HepG2 (cell line): ENCODE data around the gene RDH12. TPM values are rescaled to one million over a fixed set of nuclear protein-coding genes. Genes with fewer than 3 reads are reported as not detected.

Experiments
- ATAD3A ChIP-seq: sonication (generic); formaldehyde crosslinking; IDR thresholded peaks from 2 replicates; pipeline ENCODE4 v1.4.0; 2020; ENCODE audit warnings: missing genetic modification reagents
- ATF7-NPFF ChIP-seq: sonication (generic); formaldehyde crosslinking; IDR thresholded peaks from 2 replicates; pipeline ENCODE4 v1.8.1; 2023; ENCODE audit warnings: mild to moderate bottlenecking, low read depth, missing genetic modification reagents, moderate library complexity
- BHLHE40 ChIP-seq: IDR thresholded peaks from 2 replicates; pipeline ENCODE4 v1.6.1; 2011; ENCODE audit warnings: low read length, improper control_type of control experiment
- CBX5 ChIP-seq: sonication (generic); formaldehyde crosslinking; IDR thresholded peaks from 2 replicates; pipeline ENCODE4 v1.4.0; 2020; ENCODE audit warnings: missing genetic modification reagents, borderline replicate concordance
- CEBPG ChIP-seq: IDR thresholded peaks from 2 replicates; pipeline ENCODE4 v1.6.1; 2016
- GABPB1 ChIP-seq: IDR thresholded peaks from 2 replicates; pipeline ENCODE4 v1.6.1; 2016; ENCODE audit warnings: mild to moderate bottlenecking, missing genetic modification reagents, moderate library complexity, missing compliant biosample characterization
- ISX ChIP-seq: sonication (generic); formaldehyde crosslinking; conservative IDR thresholded peaks from 2 replicates; pipeline ENCODE4 v1.5.0; 2020; ENCODE audit warnings: missing genetic modification reagents
- KDM4B ChIP-seq: sonication (generic); formaldehyde crosslinking; IDR thresholded peaks from 2 replicates; pipeline ENCODE4 v1.4.0; 2020; ENCODE audit warnings: missing genetic modification reagents
- MYC ChIP-seq: sonication (generic); formaldehyde crosslinking; IDR thresholded peaks from 2 replicates; pipeline ENCODE4 v1.9.0; 2021; ENCODE audit warnings: missing genetic modification reagents, borderline replicate concordance
- MYNN ChIP-seq: sonication (generic); formaldehyde crosslinking; IDR thresholded peaks from 2 replicates; pipeline ENCODE4 v1.4.0; 2020; ENCODE audit warnings: mild to moderate bottlenecking, low read depth, missing genetic modification reagents
- NR2F2 ChIP-seq: IDR thresholded peaks from 2 replicates; pipeline ENCODE4 v1.6.1; 2012; ENCODE audit warnings: low read depth, inconsistent platforms, borderline replicate concordance
- REXO4 ChIP-seq: sonication (generic); formaldehyde crosslinking; IDR thresholded peaks from 2 replicates; pipeline ENCODE4 v1.8.0; 2022; ENCODE audit warnings: missing genetic modification reagents, mild to moderate bottlenecking, borderline replicate concordance
- SMAD9 ChIP-seq: sonication (generic); formaldehyde crosslinking; IDR thresholded peaks from 2 replicates; pipeline ENCODE4 v1.5.1; 2020; ENCODE audit warnings: mild to moderate bottlenecking, missing genetic modification reagents
- SMYD3 ChIP-seq: sonication (generic); formaldehyde crosslinking; IDR thresholded peaks from 2 replicates; pipeline ENCODE4 v1.8.1; 2023; ENCODE audit warnings: mild to moderate bottlenecking, missing genetic modification reagents
- TERF1 ChIP-seq: sonication (generic); formaldehyde crosslinking; IDR thresholded peaks from 2 replicates; pipeline ENCODE4 v1.8.0; 2022; ENCODE audit warnings: mild to moderate bottlenecking, missing genetic modification reagents, moderate library complexity
- TIGD3 ChIP-seq: sonication (generic); formaldehyde crosslinking; IDR thresholded peaks from 2 replicates; pipeline ENCODE4 v1.5.1; 2020; ENCODE audit warnings: mild to moderate bottlenecking, missing genetic modification reagents, borderline replicate concordance
- ZBTB8A ChIP-seq: sonication (generic); formaldehyde crosslinking; IDR thresholded peaks from 2 replicates; pipeline ENCODE4 v1.4.0; 2020; ENCODE audit warnings: mild to moderate bottlenecking, low read depth, missing genetic modification reagents, borderline replicate concordance
- ZNF20 ChIP-seq: sonication (generic); formaldehyde crosslinking; IDR thresholded peaks from 2 replicates; pipeline ENCODE4 v1.4.0; 2020; ENCODE audit warnings: mild to moderate bottlenecking, moderate library complexity, missing genetic modification reagents
- ZNF280B ChIP-seq: sonication (generic); formaldehyde crosslinking; IDR thresholded peaks from 2 replicates; pipeline ENCODE4 v1.5.0; 2020; ENCODE audit warnings: missing genetic modification reagents, mild to moderate bottlenecking, borderline replicate concordance
- ZNF446 ChIP-seq: sonication (generic); formaldehyde crosslinking; IDR thresholded peaks from 2 replicates; pipeline ENCODE4 v1.5.0; 2020; ENCODE audit warnings: mild to moderate bottlenecking, missing genetic modification reagents
- ZNF501 ChIP-seq: sonication (generic); formaldehyde crosslinking; IDR thresholded peaks from 2 replicates; pipeline ENCODE4 v1.5.1; 2020; ENCODE audit warnings: mild to moderate bottlenecking, moderate library complexity, missing genetic modification reagents
- ZNF720 ChIP-seq: sonication (generic); formaldehyde crosslinking; IDR thresholded peaks from 2 replicates; pipeline ENCODE4 v1.4.0; 2020; ENCODE audit warnings: missing genetic modification reagents
- polyA plus RNA-seq, 8 experiments: library from polyadenylated mRNA; depleted of rRNA in 3 of 8; stranded (reverse) in 7 of 8; unstranded in 1 of 8; fragments of >200 nt; fragmentation: Illumina TruSeq in 4 of 8; extraction: Trizol in 4 of 8; gene quantifications; 2 replicates each; pipeline versions ENCODE4 v1.2.1 to v1.2.3, GENCODE V29; 2011 to 2016; ENCODE audit warnings: low read depth in 4 of 8, missing spikeins in 1 of 8, mixed read lengths in 1 of 8; ENCODE audit not compliant: insufficient read depth in 1 of 8
- total RNA-seq, 5 experiments: library from RNA; depleted of rRNA; stranded (reverse); fragments of >200 nt; fragmentation: Illumina TruSeq; extraction: Trizol; gene quantifications; 2 replicates each; pipeline ENCODE4 v1.2.3, GENCODE V29; 2016; ENCODE audit warnings: low read depth in 1 of 5
- TF ChIP-seq, protein P1 (sequence below): fragments of 450-650 bp; IDR thresholded peaks from 2 replicates; pipeline ENCODE4 v1.6.1; 2017; ENCODE audit warnings: mild to moderate bottlenecking
- TF ChIP-seq, protein P2 (sequence below): IDR thresholded peaks from 2 replicates; pipeline ENCODE4 v1.6.1; 2016; ENCODE audit warnings: mild to moderate bottlenecking, missing biosample characterization, missing genetic modification reagents

RDH12 gene
- total and polyA plus RNA-seq, 2 of the 13 experiments (the other 11 are each of a cell fraction or from before 2014, with no cell fraction given), result 1.6 to 2.1 TPM

DNA sequence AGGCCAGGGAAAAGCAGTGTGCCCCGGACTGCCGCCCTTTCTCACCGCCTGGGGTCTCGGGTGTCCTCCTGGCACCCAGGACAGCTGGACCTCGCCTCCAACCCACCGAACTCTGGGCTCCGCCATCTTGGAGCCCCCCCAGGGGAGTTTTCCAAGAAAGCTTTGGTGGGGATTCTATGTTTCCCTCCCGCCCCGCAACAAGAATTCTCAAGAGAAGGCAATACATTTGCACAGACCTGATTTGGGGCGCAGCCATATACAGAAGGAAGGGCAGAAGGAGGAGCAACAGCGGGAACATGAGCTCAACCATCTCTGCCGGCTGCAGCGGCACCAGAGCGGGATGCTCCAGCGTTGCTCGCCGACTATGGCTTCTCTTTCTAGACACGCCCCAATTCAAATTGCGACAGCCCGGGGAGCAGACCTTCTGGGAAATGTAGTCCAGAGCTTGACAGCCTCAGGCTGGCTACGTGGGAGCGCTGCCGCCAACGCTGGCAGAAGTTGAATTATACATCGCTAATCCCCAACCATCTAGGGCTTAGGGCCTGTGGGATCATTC lies 6.2 kb upstream of the RDH12 start, which contains the start of gene RDH11 (continued):
- TF ChIP-seq ZNF20 (CRISPR knock-in tag), result no peak
- no peak for TF ChIP-seq TERF1 (CRISPR knock-in tag)
- TF ChIP-seq REXO4, result no peak
- TF ChIP-seq ZNF280B, result no peak; the same call in 1 of the 2 replicates
- peak; percentile 52; the same call in 1 of the 2 replicates for TF ChIP-seq MYC (CRISPR knock-in tag)
- no peak for TF ChIP-seq ZNF720
- peak; percentile 16; the same call in 1 of the 2 replicates for TF ChIP-seq ZNF501 (CRISPR knock-in tag)
- 0 out of 2 replicates have a peak, but pooled peaks have one; percentile 17 for TF ChIP-seq KDM4B (CRISPR knock-in tag)
- TF ChIP-seq, protein P1, sequence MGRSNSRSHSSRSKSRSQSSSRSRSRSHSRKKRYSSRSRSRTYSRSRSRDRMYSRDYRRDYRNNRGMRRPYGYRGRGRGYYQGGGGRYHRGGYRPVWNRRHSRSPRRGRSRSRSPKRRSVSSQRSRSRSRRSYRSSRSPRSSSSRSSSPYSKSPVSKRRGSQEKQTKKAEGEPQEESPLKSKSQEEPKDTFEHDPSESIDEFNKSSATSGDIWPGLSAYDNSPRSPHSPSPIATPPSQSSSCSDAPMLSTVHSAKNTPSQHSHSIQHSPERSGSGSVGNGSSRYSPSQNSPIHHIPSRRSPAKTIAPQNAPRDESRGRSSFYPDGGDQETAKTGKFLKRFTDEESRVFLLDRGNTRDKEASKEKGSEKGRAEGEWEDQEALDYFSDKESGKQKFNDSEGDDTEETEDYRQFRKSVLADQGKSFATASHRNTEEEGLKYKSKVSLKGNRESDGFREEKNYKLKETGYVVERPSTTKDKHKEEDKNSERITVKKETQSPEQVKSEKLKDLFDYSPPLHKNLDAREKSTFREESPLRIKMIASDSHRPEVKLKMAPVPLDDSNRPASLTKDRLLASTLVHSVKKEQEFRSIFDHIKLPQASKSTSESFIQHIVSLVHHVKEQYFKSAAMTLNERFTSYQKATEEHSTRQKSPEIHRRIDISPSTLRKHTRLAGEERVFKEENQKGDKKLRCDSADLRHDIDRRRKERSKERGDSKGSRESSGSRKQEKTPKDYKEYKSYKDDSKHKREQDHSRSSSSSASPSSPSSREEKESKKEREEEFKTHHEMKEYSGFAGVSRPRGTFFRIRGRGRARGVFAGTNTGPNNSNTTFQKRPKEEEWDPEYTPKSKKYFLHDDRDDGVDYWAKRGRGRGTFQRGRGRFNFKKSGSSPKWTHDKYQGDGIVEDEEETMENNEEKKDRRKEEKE, result no peak
- no peak for TF ChIP-seq MYNN
- TF ChIP-seq, protein P2, sequence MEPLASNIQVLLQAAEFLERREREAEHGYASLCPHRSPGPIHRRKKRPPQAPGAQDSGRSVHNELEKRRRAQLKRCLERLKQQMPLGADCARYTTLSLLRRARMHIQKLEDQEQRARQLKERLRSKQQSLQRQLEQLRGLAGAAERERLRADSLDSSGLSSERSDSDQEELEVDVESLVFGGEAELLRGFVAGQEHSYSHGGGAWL, result no peak
- TF ChIP-seq SMYD3 (CRISPR knock-in tag), result no peak
- TF ChIP-seq CEBPG (CRISPR knock-in tag), result peak; percentile 96
- no peak for TF ChIP-seq ZNF446
- no peak for TF ChIP-seq ATAD3A (CRISPR knock-in tag)
- no peak for TF ChIP-seq BHLHE40
- no peak for TF ChIP-seq ISX
- no peak for TF ChIP-seq ZBTB8A (CRISPR knock-in tag)
- TF ChIP-seq CBX5 (CRISPR knock-in tag), result no peak
- TF ChIP-seq NR2F2, result no peak
- no peak for TF ChIP-seq SMAD9 (CRISPR knock-in tag)
- 0 out of 2 replicates have a peak, but pooled peaks have one; percentile 55 for TF ChIP-seq ATF7-NPFF (CRISPR knock-in tag)
- peak; percentile 73 for TF ChIP-seq GABPB1 (CRISPR knock-in tag)
- no peak for TF ChIP-seq TIGD3 (CRISPR knock-in tag)
